GM21786 (cell line): ENCODE results near the gene POC1A.
"Not testable (repeated sequence)": the region's sequence is repeated elsewhere in the genome, so short reads cannot be mapped to it uniquely, and the experiment has no call there.

Experiments used
- ATAC-seq: cut with Tn5 transposase; IDR thresholded peaks from one replicate; pipeline ENCODE4 v1.9.1; 2021; ENCODE audit not compliant: unreplicated experiment

The POC1A gene

DNA sequence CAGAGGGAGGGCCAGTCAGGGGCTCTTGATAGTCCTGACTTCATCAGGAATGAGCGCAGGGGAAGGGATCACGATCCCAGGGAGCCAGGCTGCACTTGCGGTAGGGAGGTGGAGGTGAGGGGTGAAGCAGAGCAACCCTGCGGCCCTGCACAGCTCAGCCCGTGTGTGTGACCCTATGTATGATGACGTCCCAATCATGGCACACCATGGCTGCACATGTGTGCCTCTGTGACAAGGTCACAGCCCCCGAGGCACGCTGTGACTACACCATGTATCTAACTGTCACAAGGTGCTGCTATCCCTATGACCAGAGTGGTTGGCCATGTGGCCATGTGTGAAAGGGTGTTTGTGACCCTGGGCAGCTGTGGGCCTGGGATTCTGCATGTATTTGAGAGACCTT, 30.5 kb upstream of the POC1A start:
- ATAC-seq: no peak

GRCh38 chr3:52183786-52184445, 29.7 kb upstream of the POC1A start:
- ATAC-seq: no peak

DNA sequence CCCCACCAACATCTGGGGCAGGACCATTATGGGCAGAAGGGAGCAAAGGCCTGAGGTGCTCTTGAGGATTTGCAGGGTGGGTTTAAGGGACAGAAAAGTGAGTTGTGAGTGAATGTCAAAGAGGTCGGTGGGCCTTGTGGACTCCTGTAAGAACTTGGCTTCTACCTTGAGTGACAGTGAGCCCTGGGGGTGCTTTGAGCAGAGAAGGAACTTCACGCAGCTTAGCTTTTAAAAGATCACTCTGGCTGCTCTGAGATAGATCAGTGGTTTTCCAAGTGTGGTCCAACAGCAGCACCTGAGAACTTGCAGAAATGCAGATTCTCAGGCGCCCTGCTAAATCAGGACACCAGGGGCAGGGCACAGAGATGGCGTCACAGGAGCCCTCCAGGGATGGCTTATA, 28.5 kb upstream of the POC1A start:
- no peak for ATAC-seq

- no peak for ATAC-seq
These were observed 28.0 kb upstream of the POC1A start for GRCh38 chr3:52182196-52182595.

DNA sequence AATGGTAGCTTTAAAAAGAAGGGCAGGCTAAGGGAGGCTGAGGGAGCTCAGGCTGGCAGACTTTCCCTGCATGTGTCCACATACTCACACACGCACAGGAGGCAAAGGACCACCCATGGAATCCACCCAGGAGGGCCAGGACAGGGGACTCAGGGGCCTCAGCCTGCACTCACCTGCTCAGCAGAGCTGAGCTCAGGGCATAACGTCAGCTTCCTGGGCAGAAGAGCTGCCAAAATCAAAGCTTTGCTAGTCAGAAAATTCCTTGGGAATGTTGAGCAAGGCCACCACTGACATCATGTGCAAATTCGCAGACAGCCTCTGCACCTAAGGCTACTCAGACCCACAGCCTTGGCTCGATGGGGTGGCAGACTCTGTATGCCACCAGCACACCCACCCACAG, 27.3 kb upstream of the POC1A start:
- no peak for ATAC-seq

DNA sequence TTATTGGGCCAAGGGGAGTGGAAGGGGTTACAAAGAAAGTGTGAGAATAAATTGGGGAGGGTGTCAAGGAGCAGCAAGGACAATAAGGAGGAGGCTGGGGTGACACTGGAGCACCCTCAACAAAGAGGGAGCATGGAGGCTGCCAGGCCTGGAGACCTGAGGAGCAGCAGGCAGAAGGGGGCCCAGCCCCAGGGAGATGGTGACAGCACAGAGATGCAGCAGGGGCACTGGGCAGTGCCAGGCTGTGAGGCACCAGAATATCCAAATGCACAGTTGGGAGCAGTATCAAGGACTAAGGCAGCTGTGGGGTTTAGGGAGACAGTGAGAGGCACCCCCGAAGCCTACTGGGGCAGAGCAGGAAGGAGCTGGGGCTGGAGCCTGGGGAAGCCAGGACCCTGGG, 24.3 kb upstream of the POC1A start:
- no peak for ATAC-seq

- ATAC-seq: not testable (repeated sequence)
These were observed 23.9 kb upstream of the POC1A start for GRCh38 chr3:52178126-52178525.

- no peak for ATAC-seq
These were observed 23.4 kb upstream of the POC1A start for GRCh38 chr3:52177701-52178042.

DNA sequence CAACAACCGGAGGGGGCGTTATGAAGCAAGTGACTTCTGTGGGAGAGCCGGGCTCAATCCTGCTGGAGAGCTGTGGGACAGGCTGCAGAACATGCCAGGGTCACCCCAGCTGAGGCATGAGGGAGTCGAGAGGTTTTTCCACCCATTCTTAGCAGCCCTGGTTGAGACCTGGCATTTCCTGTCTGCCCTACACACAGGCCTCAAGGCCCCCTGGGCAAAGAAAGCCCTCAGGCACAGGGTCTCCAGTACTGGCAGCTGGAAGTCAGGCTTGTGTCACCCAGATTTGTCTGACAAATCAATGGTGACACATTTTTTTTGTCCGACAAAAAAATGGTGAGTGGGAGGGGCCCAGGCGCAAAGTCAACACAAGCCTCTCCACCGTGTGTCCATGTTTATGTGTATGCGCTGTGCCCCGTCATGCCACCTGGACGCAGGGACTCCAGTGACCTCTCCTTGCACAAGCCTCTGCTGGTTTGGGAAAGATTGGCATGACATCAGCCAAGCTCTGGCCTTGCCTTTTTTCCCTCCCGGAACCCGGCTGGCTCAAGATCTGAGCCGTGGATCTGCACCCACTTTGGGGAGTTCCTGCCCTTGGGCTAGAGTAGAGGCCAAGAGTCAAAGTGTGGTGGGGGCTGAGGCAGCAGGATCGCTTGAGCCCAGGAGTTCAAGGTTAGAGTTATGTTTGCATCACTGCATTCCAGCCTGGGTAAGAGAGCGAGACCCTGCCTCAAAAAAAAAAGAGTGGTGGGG, 22.9 kb upstream of the POC1A start:
- ATAC-seq: no peak

GRCh38 chr3:52176180-52176752, 22.0 kb upstream of the POC1A start:
- no peak for ATAC-seq

DNA sequence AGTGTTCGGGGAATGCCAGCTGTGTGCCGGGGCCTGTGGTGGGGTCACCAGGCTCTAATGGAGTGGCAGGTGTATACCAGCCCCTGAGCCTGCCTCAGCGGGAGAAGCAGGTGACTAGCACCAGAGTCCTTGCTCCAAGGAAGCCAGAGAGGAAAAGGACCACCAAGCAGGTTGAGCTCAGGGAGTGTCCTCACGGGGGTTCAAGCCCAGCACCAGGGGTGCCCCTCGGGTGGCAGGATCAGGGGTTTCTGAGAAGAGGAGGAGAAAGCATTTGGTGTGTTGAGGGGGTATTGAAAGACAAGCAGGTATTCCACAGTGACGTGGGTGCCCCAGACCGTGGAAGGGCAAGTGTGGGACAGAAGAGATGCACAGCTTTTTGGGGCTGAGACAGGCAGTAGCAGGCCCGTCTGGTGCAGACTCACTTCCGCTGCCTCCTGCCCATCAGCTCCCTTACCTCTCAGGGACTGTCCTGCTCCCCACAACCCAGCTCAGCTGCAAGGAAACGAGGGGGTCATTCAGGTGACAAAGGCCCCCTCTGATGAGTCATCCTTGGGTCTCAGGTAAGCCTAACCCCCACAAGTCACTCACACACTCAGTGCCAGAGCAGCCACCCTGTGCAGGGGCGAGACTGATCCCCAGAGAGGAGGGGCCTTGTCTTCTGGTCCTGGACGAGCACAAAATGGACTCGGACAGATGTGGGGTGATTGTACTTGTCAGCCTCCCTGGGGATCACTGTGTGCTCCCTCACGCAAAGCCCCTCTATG, 21.4 kb upstream of the POC1A start:
- ATAC-seq: no peak

DNA sequence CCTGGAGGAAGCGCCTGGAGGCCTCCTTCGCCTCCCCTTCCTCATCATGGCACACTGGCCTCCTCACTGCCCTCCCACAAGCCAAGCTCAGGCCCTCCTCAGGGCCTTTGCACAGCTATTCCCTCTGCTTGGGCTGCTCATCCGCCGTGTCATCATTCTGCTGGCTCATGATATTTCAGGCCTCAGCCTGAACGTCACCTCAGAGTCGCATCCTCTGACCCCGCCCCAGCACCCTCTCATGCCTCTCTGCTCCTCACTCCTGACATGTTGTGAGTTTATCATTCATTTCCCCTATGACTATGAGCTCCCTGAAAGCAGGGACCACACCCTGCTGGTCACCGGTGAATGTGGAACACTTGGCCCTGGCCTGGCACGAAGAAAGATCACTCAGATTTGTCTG, 20.7 kb upstream of the POC1A start:
- ATAC-seq: no peak

GRCh38 chr3:52173101-52173500, 18.9 kb upstream of the POC1A start:
- no peak for ATAC-seq

GRCh38 chr3:52172262-52172757, 18.1 kb upstream of the POC1A start:
- no peak for ATAC-seq

DNA sequence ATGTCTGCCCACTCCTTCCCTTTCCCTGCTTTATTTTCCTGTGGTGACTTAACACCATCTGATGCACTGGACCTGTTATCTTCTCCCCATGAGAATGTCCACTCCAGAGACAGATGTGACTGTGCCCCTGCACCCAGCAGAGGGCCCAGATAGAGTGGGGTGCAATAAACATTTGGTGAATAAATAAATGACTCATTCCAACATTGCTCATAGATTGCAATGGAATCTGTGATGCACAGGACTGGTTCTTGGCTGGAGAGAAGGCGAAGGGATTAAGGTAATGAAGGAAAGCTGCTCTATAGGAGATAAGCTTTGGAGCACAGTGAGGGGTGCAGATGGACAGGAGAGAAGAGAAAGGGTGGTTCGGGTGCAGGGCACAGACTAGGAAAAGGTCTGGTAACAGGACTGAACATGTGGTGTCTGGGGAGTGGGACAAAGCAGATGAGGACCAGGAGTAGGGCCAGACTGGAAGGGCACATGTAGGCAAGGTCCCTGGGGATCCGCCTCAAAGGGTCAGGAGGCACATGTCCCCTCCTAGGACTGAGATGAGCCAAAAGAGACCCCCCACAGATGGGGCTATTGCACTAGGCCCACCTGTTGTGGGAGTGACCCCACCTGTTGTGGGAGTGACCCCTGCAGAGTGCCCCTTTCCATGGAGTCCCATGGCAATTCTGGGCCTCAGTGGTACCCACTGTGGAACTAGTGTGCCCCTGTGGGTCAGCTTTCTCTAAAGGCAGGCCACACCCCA, 17.5 kb upstream of the POC1A start:
- ATAC-seq: no peak

DNA sequence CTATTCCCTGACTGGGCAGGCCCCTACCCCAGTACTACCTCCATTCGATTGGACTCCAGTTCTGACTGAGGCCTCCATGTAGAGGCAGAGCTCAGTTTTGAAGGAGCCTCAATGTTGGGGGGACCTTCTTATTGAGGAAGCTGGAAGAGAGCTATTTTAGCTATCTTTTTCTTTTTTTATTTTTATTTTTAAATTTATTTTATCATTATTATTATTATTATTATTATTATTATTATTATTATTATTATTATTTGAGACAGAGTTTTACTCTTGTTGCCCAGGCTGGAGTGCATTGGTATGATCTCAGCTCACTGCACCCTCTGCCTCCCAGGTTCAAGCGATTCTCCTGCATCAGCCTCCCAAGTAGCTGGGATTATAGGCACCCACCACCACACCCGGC, 16.0 kb upstream of the POC1A start:
- not testable (repeated sequence) for ATAC-seq

DNA sequence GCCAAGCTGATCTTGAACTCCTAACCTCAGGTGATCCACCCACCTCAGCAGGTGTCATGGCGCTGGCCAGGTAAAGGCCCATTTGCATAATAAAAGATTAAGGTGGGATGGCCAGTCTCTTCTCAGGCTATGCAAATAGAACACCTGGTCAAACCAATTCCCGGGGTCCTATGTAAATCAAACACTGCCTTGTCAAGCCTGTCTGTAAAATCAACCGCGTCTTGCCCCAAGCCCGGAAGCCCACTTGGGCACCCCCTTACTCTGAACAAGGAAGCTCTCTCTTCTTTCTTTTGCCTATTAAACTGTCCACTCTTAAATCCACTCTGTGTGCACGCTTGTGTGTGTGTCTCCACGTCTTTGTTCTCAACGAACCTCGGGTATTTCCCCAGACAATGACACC, 13.0 kb upstream of the POC1A start:
- ATAC-seq: no peak

GRCh38 chr3:52162250-52162872, 8.1 kb upstream of the POC1A start:
- no peak for ATAC-seq

GRCh38 chr3:52159503-52159902, 5.3 kb upstream of the POC1A start:
- no peak for ATAC-seq

DNA sequence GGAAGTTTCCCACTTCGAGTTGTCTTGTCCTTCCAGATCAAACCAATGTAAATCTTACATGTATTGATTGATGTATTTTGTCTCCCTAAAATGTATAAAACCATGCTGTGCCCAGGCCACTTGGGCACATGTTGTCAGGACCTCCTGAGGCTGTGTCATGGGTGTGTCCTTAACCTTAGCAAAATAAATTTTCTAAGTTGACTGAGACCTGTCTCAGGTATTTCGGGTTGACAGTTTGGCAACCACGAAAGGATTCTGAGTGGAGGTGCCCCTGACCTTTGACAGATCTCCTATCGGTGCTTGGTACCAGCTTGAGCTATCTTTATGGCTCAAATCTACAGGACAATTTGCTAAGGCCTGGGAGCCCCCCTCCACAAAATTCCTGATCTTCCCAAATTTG, 1.7 kb upstream of the POC1A start:
- ATAC-seq: no peak
